Caco-2 (cell line): Measurements from ENCODE around the gene FIGNL2. TPM values are rescaled to one million over a fixed set of nuclear protein-coding genes. Genes with fewer than 3 reads are reported as not detected.

Experiments used
- BruUV-seq: library from RNA; stranded (reverse); fragments of 400-500 nt; replicated peaks from 2 replicates; lab custom pipeline; 2021; lab: Mats Ljungman, UMichigan
- CTCF ChIA-PET: fragments of 300-600 bp; sonication (Branson Sonifier 250); formaldehyde crosslinking; loops from one replicate; lab custom pipeline; 2022; ENCODE audit warnings: antibody characterized with exemption; lab: Charles Lee
- POLR2A ChIA-PET: fragments of 300-600 bp; sonication (Branson Sonifier 250); formaldehyde crosslinking; loops from one replicate; lab custom pipeline; 2022; ENCODE audit warnings: antibody characterized with exemption; lab: Charles Lee
- DNase-seq, 2 experiments: peaks; one replicate each; pipeline versions ENCODE4 v3.0.0 to v3.0.0-alpha.2; 2020 to 2022
- H3K27me3 ChIP-seq: replicated peaks from 2 replicates; pipeline ENCODE4 v1.6.0; 2011; ENCODE audit warnings: low read length; ENCODE audit not compliant: control insufficient read depth, insufficient read depth
- H3K36me3 ChIP-seq: 2 replicates; pipeline ENCODE4 v1.5.1; 2011; ENCODE audit warnings: low read length; ENCODE audit not compliant: control insufficient read depth, insufficient read depth
- H3K4me1 ChIP-seq: fragments of 250-450 bp; sonication (Bioruptor Pico); 2 replicates; pipeline ENCODE4 v1.5.1; 2020; ENCODE audit warnings: mild to moderate bottlenecking
- H3K4me3 ChIP-seq: 2 replicates; pipeline ENCODE4 v1.5.1; 2011; ENCODE audit warnings: low read depth, mild to moderate bottlenecking, control low read depth, low read length
- H3K9me3 ChIP-seq: fragments of 250-450 bp; sonication (Bioruptor Pico); 2 replicates; pipeline ENCODE4 v1.5.1; 2020; ENCODE audit warnings: mild to moderate bottlenecking, moderate library complexity
- H3K27ac Mint-ChIP-seq: one replicate; pipeline ENCODE4 v1.8.0; 2022; ENCODE audit warnings: mixed read lengths; ENCODE audit not compliant: unreplicated experiment
- H3K27me3 Mint-ChIP-seq: one replicate; pipeline ENCODE4 v1.8.0; 2022; ENCODE audit warnings: mixed read lengths; ENCODE audit not compliant: insufficient read depth, unreplicated experiment
- H3K36me3 Mint-ChIP-seq: one replicate; pipeline ENCODE4 v1.8.0; 2022; ENCODE audit warnings: mild to moderate bottlenecking, mixed read lengths; ENCODE audit not compliant: insufficient read depth, unreplicated experiment
- H3K4me1 Mint-ChIP-seq: one replicate; pipeline ENCODE4 v1.8.0; 2022; ENCODE audit warnings: low read depth, mixed read lengths; ENCODE audit not compliant: unreplicated experiment
- H3K4me3 Mint-ChIP-seq: one replicate; pipeline ENCODE4 v1.8.0; 2022; ENCODE audit warnings: mild to moderate bottlenecking, moderate library complexity, mixed read lengths; ENCODE audit not compliant: unreplicated experiment
- H3K9me3 Mint-ChIP-seq: one replicate; pipeline ENCODE4 v1.8.0; 2022; ENCODE audit warnings: mixed read lengths; ENCODE audit not compliant: unreplicated experiment
- CTCF ChIP-seq, 2 experiments: fragments of 200-600 bp in 1 of 2; IDR thresholded peaks; 1 replicate in 1 of 2; 2 replicates in 1 of 2; pipeline versions ENCODE4 v1.5.1 to v1.8.0; 2011 to 2022; ENCODE audit warnings: antibody characterized with exemption in 1 of 2, control low read depth in 1 of 2, inconsistent platforms in 1 of 2, low read depth in 1 of 2, low read length in 1 of 2, mild to moderate bottlenecking in 1 of 2, moderate library complexity in 1 of 2; ENCODE audit not compliant: insufficient read depth in 1 of 2, severe bottlenecking in 1 of 2, unreplicated experiment in 1 of 2
- intact Hi-C: fragments of 100-400 bp; cut with micrococcal nuclease; formaldehyde crosslinking; loops from one replicate; pipeline ENCODE4 v1.10.0; 2022; ENCODE audit not compliant: unreplicated experiment
- total RNA-seq: library from RNA; stranded (reverse); gene quantifications from 2 replicates; pipeline ENCODE4 v1.2.3, GENCODE V29; 2022

FIGNL2 gene
- total RNA-seq, 1 experiment from 2014 or later: 3.6 TPM

GRCh38 chr12:51845482-51845881 lies 3.0 kb downstream of the FIGNL2 start:
- CTCF ChIA-PET: interaction anchor here (0.7 to 2.2 kb wide), 4 partner anchors 22 to 30 kb away, joined by 3 to 7 read pairs (median 4); no protein-coding TSS in a partner anchor
- no peaks in the 10 kb centered on the region for H3K27me3 ChIP-seq
- H3K4me3 Mint-ChIP-seq: peak overlapping the region; percentile 84

GRCh38 chr12:51844854-51845253 lies 3.7 kb downstream of the FIGNL2 start:
- Mint-ChIP-seq H3K4me1 (peaks cover 18% of the 10 kb centered on the region), H3K9me3 (no peaks in the 10 kb centered on the region), H3K27ac (no peak overlapping the region), H3K27me3 (no peaks in the 10 kb centered on the region), H3K4me3 (no peak overlapping the region), H3K36me3 (no peaks in the 10 kb centered on the region)
- no TSS peak for BruUV-seq
- TF ChIP-seq CTCF (IDR thresholded peaks at IDR 0.05; ENCODE audit: insufficient read depth in 1 of 2, low read depth in 1 of 2, low read length in 1 of 2, severe bottlenecking in 1 of 2, unreplicated experiment in 1 of 2): no peak
- Histone ChIP-seq H3K36me3 (no peaks in the 10 kb centered on the region), H3K27me3 (no peaks in the 10 kb centered on the region), H3K9me3 (no peaks in the 10 kb centered on the region), H3K4me1 (peaks cover 48% of the 10 kb centered on the region), H3K4me3 (no peak overlapping the region)
- DNase-seq: no peak
- POLR2A ChIA-PET: no interaction called here
- intact Hi-C loops: loop anchor here (2.0 kb wide), 1 partner anchor 20 kb away; no protein-coding TSS in a partner anchor
- CTCF ChIA-PET: interaction anchor here (0.7 to 1.7 kb wide), 3 partner anchors 21 to 24 kb away, joined by 3 to 4 read pairs (median 4); no protein-coding TSS in a partner anchor

More at GRCh38 chr12:51845482-51845881, 3.0 kb downstream of the FIGNL2 start:
- Histone ChIP-seq H3K4me1 (peaks cover 48% of the 10 kb centered on the region), H3K36me3 (no peaks in the 10 kb centered on the region), H3K4me3 (no peak overlapping the region), H3K9me3 (no peaks in the 10 kb centered on the region)
- TF ChIP-seq CTCF (IDR thresholded peaks at IDR 0.05; ENCODE audit: insufficient read depth in 1 of 2, low read depth in 1 of 2, low read length in 1 of 2, severe bottlenecking in 1 of 2, unreplicated experiment in 1 of 2): no peak
- Mint-ChIP-seq H3K36me3 (no peaks in the 10 kb centered on the region), H3K27ac (peak overlapping the region; percentile 74), H3K9me3 (no peaks in the 10 kb centered on the region), H3K4me1 (peaks cover 17% of the 10 kb centered on the region), H3K27me3 (no peaks in the 10 kb centered on the region)
- no peak for DNase-seq
- BruUV-seq: no TSS peak
- intact Hi-C loops: loop anchor here (2.0 kb wide), 1 partner anchor 21 kb away; no protein-coding TSS in a partner anchor
- POLR2A ChIA-PET: no interaction called here

GRCh38 chr12:51841727-51842126 lies 6.8 kb downstream of the FIGNL2 start:
- Mint-ChIP-seq H3K9me3 (no peaks in the 10 kb centered on the region), H3K36me3 (no peaks in the 10 kb centered on the region), H3K4me1 (peaks cover 35% of the 10 kb centered on the region), H3K27me3 (no peaks in the 10 kb centered on the region), H3K4me3 (no peak overlapping the region), H3K27ac (peak overlapping the region; percentile 81)
- CTCF ChIA-PET: interaction anchor here (0.7 to 1.2 kb wide), 4 partner anchors 18 to 321 kb away, joined by 3 to 5 read pairs (median 3); no protein-coding TSS in a partner anchor
- peaks cover 59% of the 10 kb centered on the region for H3K4me1 ChIP-seq
- H3K27me3 ChIP-seq: no peaks in the 10 kb centered on the region
- POLR2A ChIA-PET: no interaction called here
- H3K9me3 ChIP-seq: no peaks in the 10 kb centered on the region
- intact Hi-C loops: no loop called here
- H3K36me3 ChIP-seq: no peaks in the 10 kb centered on the region
- TF ChIP-seq CTCF (IDR thresholded peaks at IDR 0.05; ENCODE audit: insufficient read depth in 1 of 2, low read depth in 1 of 2, low read length in 1 of 2, severe bottlenecking in 1 of 2, unreplicated experiment in 1 of 2): no peak
- no TSS peak for BruUV-seq
- DNase-seq: no peak
- H3K4me3 ChIP-seq: no peak overlapping the region
